ENCODE data around the gene C1orf141.
"Not testable (repeated sequence)": the region's sequence is repeated elsewhere in the genome, so short reads cannot be mapped to it uniquely, and the experiment has no call there.

The C1orf141 gene

DNA sequence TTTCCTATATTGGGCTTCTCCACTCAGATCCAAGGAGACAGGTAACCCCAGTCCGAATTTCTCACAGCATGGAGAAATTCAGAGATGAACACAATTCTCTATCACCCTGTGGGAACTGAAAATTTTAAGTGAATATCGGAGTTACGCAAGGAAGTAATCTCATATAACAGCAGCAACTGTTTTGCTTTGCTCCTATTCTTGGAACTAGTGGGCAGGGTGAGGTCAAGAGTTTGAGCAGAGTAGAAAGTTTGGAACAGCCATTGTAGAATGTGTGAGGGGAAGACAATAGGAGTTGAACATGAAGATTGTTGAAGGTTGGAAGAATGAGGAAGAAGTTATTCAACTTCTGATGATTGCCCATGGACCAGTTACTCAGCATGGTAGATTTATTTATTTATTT is 56.5 kb downstream of the C1orf141 start:
- DNase-seq, result no peak

DNA sequence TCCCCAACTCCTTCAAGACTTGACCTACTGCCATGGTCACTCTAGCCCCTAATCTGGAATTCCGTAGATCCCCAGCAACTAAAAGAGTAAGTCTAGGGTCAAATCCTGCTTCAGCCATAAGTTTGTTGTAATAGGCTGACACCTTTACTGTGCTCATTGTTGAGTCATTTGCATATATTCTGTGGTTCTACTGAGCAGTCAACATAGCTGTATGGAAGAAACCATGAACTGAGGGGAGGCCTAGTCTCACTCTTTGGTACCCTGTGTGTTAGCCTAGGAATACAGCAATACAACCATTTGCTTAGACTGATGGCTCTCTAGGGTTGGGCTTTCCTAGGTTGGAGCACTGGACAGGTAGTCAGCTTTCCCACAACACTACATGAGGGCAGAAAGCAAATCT is 57.2 kb downstream of the C1orf141 start:
- DNase-seq, result no peak

DNA sequence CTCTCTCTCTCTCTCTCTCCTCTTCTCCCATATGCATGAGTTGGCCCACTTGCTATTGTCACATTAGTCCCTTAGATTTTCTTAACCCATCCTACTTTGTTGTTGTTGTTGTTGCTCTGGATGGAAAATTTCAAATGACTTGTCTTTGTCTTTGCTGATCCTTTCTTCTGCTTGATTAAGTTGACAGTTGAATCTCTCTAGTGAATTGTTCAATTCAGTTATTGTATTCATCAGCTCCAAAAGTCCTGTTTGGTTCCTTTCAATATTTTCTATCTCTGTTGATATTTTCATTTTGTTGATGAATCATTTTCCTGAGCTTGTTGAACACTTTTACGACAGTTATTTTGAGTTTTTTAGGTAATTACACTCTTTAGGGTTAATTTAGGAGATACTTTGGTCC is 62.0 kb downstream of the C1orf141 start:
- no peak for DNase-seq

DNA sequence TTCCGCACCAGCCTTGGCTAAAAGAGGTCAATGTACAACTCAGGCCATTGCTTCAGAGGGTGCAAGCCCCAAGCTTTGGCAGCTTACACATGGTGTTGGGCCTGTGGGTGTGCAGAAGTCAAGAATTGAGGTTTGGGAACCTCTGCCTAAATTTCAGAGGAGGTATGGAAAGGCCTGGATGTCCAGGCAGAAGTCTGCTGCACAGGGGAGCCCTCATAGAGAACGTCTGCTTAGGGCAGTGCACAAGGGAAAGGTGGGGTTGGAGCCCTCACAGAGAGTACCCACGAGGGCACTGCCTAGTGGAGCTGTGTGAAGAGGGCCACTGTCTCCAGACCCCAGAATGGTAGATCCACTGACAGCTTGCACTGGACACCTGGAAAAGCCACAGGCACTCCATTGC is 67.1 kb downstream of the C1orf141 start:
- not testable (repeated sequence) for DNase-seq

DNA sequence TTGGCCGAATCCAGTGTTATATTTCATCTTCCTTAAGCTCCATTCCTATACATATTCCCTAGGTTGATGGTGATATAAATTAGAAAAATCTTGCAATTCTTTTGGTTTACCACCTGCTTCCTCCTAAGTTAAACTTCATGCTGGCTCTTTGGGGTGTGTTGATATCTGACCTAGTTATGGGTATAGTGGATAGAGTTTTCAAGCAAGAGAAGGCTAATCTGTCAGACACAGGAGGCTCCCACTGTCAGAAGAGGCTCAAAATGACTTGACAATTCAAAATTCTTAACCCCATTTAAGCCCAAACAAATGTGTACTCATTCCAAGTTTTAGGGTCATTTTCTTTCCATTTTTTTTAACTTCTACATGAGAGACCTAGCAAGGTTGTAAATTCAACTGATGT is 72.4 kb downstream of the C1orf141 start:
- no peak for DNase-seq

DNA sequence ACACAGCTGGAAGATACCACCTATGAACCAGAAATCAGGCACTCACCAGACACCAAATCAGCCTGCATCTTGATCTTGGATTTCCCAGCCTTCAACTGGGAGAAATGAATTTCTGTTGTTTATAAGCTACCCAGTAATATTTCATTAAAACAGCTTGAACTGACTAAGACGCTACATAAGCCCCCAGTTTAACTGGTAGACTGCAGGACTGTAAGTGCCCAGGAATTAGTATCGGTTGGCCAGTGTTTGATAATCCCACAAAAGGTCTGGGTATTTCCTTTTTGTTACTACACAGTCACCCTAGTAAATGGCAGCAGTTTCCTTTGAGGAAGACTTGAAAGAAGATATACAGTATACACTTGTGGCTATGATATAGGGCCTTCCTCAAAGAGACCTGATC is 73.5 kb downstream of the C1orf141 start:
- DNase-seq, result no peak

DNA sequence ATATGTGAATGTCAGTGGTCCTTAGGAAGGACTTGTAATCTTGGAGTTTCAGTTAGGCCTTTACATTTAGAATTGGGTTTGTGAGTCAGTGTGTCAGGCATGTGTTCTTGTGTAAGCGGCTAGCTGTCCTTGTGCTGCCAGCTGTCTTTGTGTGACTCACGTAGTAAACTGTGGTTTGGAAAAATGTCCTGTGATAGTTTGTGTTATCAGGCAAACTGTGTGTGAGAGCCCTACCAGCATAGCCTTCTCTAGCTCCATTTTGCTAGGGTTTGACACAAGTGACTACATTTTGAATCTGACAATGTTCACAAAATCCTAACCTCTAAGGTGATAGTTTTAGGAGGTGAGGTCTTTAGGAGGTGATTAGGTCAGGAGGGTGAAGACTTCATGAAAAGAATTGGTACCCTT is 74.0 kb downstream of the C1orf141 start:
- DNase-seq, result no peak

DNA sequence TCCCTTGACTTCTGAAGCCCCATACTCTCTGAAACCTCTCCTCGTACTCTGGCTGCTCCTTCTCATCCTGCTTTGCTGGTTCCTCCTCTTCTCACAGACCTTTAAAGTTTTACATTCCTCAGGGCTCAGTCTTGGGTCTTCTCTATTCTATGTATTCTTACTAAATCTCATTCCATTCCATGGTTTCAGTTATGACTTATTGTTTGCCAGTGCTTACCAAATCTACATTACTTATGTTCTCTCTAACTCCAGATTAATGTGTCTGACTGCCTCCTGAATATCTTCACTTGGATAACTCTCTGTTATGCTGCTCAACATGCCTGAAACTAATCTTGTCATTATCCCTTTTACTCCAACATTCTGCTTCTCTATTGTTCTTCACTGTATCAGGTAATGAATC is 75.4 kb downstream of the C1orf141 start:
- DNase-seq, result no peak

DNA sequence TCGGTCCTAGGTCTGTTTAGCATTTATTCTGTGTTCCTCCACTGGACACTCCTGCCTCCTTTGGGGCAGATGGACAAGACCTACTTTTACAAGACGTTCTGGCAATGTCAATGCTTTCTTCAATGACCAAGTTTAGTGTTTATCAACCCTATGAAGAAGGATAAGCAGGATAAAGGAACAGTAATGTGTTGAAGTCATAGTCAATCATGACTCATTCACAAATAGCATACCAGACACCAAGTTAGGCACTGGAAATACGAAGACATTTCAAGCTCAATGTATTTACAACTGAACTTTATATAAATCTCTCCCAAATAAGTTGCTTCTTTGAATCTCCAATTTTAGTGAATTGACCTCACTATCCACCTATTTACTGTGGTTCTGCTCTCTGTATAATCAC is 76.0 kb downstream of the C1orf141 start:
- DNase-seq, result no peak

DNA sequence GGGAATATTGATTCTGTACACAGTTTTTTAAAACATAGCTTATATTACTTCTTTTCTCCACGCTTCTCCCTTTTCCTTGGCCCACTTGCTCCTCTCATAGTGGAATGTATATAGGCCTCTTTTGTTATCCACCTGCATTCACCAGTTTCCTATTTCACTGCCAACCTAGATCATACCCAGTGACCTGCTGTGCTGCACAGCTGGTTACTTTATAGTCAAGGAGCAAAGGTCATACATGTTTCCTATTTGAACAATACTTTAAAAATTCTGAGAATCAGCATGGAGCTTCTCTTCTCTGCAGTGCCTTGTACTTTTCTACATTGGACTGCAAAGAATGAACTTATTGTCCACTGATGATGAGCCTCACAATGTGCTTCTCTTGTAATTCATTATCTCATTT is 76.5 kb downstream of the C1orf141 start:
- DNase-seq, result no peak

DNA sequence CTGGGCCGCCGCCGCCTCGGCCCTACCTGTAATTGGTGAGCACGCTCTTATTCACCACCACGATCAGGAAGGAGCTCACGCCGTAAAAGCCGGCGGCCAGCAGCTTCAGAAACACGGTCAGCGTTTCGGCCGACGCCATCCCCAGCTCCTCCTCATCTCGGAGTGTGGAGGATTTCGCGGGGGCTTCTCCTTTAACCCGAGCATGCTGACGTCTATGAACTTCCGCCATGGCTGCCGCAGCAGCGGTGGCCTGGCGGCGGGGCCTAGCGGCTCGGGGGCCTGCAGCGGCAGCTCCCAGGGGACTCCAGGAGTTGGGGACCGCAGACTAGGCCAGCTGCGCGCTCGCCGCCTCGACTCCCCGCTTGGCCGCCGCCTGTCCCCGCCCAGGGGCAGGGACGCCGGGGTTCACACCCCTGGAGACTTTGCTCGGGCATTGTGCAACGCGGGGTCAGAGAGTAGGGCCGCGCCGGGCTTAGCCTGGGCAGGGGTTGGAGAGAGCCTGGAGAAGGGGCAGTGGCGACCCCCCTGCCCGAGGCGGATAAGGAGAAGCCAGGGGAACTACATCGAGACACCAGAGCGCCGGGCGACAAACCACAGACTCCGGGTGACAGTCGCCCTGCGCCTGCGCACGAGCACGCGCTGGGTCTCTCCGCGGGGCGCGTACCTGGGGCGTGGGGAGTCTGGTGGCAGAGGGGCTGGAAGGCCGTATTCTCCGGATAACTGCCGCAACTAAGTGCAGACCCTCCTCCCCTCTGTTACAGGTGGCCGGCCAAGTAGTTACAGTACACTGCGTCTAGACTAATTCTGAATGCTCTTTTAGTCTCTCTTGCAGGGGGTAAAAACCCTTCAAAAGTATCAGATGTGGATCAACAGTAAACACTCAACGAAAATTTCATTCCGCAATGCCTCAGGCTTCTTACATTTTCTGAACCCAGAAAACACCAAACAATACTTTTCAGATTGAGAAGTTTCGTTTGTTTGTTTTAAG is 80.7 kb downstream of the C1orf141 start, which contains the start of gene SLC35D1:
TSS of gene SLC35D1 (minus strand) at position 364 of the 988 bp plus-strand sequence. CDS start at position 229, 135 bp downstream.
- DNase-seq, result no peak

DNA sequence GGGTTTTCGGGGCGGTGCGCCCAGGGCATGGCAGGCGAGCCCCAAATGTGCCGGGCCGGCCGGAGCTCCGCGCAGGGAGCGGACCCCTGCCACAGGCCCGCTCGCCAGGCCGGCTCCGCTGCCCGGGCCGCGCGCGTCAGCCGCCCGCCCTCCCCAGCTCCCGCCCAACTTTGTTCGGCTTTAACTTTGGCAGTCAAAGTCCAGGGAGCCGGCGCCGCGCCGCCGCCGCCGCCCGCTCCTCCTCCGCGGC is 81.3 kb downstream of the C1orf141 start:
- DNase-seq, result no peak

DNA sequence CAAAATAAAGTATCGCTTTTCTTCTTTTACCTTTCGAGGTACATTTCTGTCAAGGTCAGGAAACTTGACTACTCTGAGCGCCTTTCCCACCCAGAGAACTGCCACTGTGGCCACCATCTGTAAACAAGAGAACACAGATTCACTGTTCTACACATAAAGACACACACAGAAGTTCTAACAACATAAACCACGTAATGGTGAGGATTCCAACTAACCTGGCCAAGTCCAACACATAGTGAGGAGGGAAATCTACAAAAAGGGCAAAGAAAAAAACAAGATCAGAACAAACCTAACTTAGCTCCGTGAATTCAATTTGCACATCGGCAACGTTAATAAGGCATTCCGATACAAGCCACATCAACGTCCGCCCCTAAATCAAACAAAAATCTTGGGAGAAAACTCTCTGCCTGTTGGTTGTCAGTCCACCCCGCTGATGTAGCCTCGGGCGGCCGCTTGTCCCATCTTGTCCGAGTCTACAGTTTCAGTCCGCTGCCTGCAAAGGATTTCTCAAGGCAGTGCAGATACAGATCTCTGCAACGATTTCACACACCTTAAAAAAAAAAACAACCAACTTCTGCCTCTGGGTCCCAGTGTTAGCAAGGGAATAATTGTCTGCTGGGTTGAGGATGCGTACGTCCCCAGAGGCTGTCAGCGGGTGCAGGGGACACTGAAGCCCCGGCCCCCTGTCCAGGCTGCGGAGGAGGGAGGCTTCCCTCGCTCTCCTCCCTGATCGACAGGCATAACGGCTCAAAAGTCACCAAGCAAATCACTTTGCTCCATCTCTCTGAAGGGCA is 81.8 kb downstream of the C1orf141 start:
- no peak for DNase-seq

DNA sequence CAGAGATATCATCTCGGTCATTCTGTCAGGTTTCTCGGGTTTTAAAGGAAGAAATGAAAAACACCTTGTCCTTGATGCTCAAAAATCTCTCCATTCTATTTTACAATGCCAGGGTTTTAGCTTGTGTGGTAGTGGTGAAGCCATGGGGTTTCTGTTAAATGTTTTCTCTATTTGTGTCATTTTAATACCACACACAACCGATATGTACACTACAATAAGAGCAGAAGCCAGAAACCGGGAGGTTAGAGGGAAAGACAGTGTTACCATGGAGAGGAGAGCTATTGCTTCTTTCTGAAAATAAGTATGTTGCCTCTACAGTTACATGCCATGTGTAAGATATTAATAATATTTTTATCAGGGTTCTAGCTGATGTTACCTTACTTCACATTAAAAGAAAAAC is 83.6 kb downstream of the C1orf141 start:
- DNase-seq, result no peak

DNA sequence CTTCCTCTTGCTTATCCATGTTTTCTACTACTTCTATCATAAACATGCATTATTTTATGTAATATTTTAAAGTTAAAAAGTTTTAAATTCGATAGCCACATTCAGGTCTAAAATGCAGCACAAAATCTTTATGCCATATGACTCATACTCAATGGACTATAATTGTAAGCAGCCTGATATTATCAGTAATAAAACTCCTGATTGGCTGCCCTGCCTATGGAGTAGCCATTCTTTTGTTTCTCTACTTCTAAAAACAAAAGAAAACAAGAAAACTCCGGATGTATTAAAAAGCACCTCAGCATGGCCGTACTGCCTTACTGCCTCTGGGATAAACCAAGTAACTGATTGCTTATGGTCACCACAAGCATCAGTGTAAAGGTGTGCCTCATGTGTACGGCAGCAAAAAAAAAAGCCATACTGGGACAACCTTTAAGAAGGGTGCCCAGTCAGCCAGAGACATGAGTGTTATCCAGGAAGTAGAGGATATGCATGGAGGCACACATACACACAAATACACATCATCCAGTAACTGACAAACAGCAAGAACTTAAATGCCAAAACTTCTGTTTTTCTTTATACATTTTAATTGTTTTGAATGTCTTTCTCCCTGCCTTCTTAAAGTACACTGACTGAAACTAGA is 90.0 kb downstream of the C1orf141 start:
- DNase-seq, result no peak

DNA sequence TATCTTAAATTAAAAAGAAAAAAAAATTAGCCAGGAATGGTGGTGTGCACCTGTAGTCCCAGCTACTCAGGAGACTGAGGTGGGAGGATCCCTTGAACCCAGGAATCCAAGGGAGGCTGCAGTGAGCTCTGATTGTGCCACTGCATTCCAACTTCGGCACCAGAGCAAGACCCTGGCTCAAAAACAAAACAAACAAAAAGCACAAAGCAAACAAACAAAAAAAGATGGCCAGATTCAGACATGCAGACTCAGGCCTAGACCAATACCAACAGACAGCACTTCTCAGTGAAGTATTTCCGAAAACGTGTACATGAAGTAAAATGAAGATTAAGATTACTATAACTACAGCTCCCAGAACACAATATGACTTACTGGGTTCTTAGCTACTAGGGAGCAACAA is 91.4 kb downstream of the C1orf141 start:
- no peak for DNase-seq

Data from NCI-H1436 treated with DMSO at 0.1 percent for 48 hours (cell line).